Measurements from ENCODE around the gene ARL15. TPM values are rescaled to one million over a fixed set of nuclear protein-coding genes. Genes with fewer than 3 reads are reported as not detected.

ARL15 gene
- total and polyA plus RNA-seq, 2 of the 4 experiments (the other 2 are of a cell fraction) = 7.3 to 19.2 TPM

DNA sequence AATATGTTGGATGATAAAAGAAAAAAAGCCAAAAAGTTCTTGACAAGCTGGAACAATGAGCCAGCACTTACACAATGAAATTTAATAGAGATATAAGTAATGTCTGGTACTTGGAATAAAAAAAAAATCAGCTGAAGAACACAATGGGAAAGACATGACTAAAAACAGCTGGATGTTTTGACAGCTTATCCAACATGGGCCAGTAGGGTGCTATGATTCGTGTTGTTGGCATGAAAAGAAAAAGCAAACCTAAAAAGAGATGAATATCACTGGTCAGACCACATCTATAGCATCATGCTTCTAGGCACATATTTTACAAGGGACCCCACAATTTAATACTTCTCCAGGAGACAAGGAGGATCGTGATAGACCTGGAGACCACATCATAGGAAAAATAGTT lies 175.3 kb downstream of the ARL15 start:
- in situ Hi-C loops (cut with MboI; ENCODE audit: low sequenced_read_pairs) (no loop called here), intact Hi-C loops (cut with micrococcal nuclease) (no loop called here), dilution Hi-C loops (cut with HindIII; ENCODE audit: low sequenced_read_pairs, unreplicated experiment) (no loop called here)
- no peaks in the 10 kb centered on the region for H3K36me3 ChIP-seq (ENCODE audit: control insufficient read depth, insufficient read depth, low read length)
- no CpG with 5 or more reads among the region's 2 CpGs for WGBS, 2 experiments (ENCODE audit: extremely low coverage in 2 of 2, insufficient read length in 1 of 2)
- H3K18ac ChIP-seq (ENCODE audit: low read depth, low read length) = peak overlapping the region; percentile 53; the same call in 1 of the 2 replicates
- peak; percentile 48 for DNase-seq
- ChIA-PET CTCF (no interaction called here), POLR2A (ENCODE audit: unreplicated experiment) (no interaction called here)
- H2AFZ ChIP-seq (replicated peaks; ENCODE audit: low read length, poor library complexity) = no peak overlapping the region
- ATAC-seq (ENCODE audit: low read depth) = peak; percentile 67
- H2BK5ac ChIP-seq (ENCODE audit: low read depth, low read length, poor library complexity, severe bottlenecking) = no peak overlapping the region
- no peak overlapping the region for H2AK9ac ChIP-seq (replicated peaks; ENCODE audit: low read depth, low read length, poor library complexity)
- no peak overlapping the region for H2BK120ac ChIP-seq (ENCODE audit: low read depth, low read length)
- H2BK15ac ChIP-seq (ENCODE audit: low read depth, low read length) = no peak overlapping the region
- no peaks in the 10 kb centered on the region for H3K27me3 ChIP-seq (ENCODE audit: control insufficient read depth, insufficient read depth, low read length)
- no peak overlapping the region for H3K23ac ChIP-seq (ENCODE audit: low read depth, low read length)
- H4K91ac ChIP-seq (ENCODE audit: insufficient read depth, low read depth, low read length) = no peak overlapping the region
- no peak overlapping the region for H3K4me3 ChIP-seq (ENCODE audit: insufficient read depth, low read depth, low read length)
- H2AK5ac ChIP-seq (ENCODE audit: low read depth, low read length) = no peak overlapping the region
- no peaks in the 10 kb centered on the region for H4K20me1 ChIP-seq (ENCODE audit: insufficient read depth, low read length)
- H3K9me3 ChIP-seq (ENCODE audit: control insufficient read depth, insufficient read depth, low read length) = no peaks in the 10 kb centered on the region
- TF ChIP-seq CEBPB (IDR thresholded peaks at IDR 0.05; ENCODE audit: low read depth, low read length) (no peak), RAD21 (IDR thresholded peaks at IDR 0.05; ENCODE audit: low read length) (no peak), POLR2A (IDR thresholded peaks at IDR 0.05; ENCODE audit: low read depth, low read length) (no peak), NFE2L2 (IDR thresholded peaks at IDR 0.05; ENCODE audit: low read depth, low read length) (no peak), CTCF (conservative IDR thresholded peaks at IDR 0.05; ENCODE audit: low read depth, low read length) (no peak), FOS (IDR thresholded peaks at IDR 0.05; ENCODE audit: low read depth, low read length) (no peak), RCOR1 (IDR thresholded peaks at IDR 0.05; ENCODE audit: insufficient replicate concordance, low read length) (no peak), MXI1 (IDR thresholded peaks at IDR 0.05; ENCODE audit: borderline replicate concordance, low read depth, low read length) (no peak), SMC3 (IDR thresholded peaks at IDR 0.05; ENCODE audit: low read depth, low read length) (no peak), RFX5 (IDR thresholded peaks at IDR 0.05; ENCODE audit: low read depth, low read length) (no peak)
- TF ChIP-seq, protein P1, sequence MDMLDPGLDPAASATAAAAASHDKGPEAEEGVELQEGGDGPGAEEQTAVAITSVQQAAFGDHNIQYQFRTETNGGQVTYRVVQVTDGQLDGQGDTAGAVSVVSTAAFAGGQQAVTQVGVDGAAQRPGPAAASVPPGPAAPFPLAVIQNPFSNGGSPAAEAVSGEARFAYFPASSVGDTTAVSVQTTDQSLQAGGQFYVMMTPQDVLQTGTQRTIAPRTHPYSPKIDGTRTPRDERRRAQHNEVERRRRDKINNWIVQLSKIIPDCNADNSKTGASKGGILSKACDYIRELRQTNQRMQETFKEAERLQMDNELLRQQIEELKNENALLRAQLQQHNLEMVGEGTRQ (IDR thresholded peaks at IDR 0.05; ENCODE audit: low read depth, low read length) = no peak
- no peak overlapping the region for H3K4me2 ChIP-seq (ENCODE audit: low read depth, low read length)
- H3K9ac ChIP-seq (ENCODE audit: low read depth, low read length) = no peak overlapping the region
- H3K27ac ChIP-seq (ENCODE audit: insufficient read depth, low read length) = no peak overlapping the region
- no TSS peak for BruUV-seq (replicated peaks)
- H2BK20ac ChIP-seq (ENCODE audit: low read depth, low read length) = no peak overlapping the region
- H3K4me1 ChIP-seq (ENCODE audit: control insufficient read depth, insufficient read depth, low read length) = peaks cover 5% of the 10 kb centered on the region
- H3K79me1 ChIP-seq (ENCODE audit: low read depth in 1 of 2, low read length in 2 of 2) = no peaks in the 10 kb centered on the region
- H3K56ac ChIP-seq (ENCODE audit: extremely low read depth, insufficient read depth, low read length) = no peak overlapping the region
- no peak overlapping the region for H4K8ac ChIP-seq (ENCODE audit: low read depth in 2 of 2, low read length in 2 of 2)
- no peaks in the 10 kb centered on the region; the same call in 1 of the 2 replicates for H3K9me1 ChIP-seq (ENCODE audit: insufficient read depth, low read length)
- H3K14ac ChIP-seq (replicated peaks; ENCODE audit: low read depth, low read length) = no peak overlapping the region
- no peak overlapping the region for H3K4ac ChIP-seq (ENCODE audit: low read depth, low read length)
- H4K5ac ChIP-seq (ENCODE audit: low read depth, low read length) = no peak overlapping the region
